Ishikawa (cell line): ENCODE results near the gene CARD14.

Source experiments
- CEBPB ChIP-seq: IDR thresholded peaks from 2 replicates; pipeline ENCODE4 v1.6.1; 2012
- CREB1 ChIP-seq: IDR thresholded peaks from 2 replicates; pipeline ENCODE4 v1.6.1; 2012; ENCODE audit warnings: low read depth
- EGR1 ChIP-seq: IDR thresholded peaks from 2 replicates; pipeline ENCODE4 v1.6.1; 2012
- EP300 ChIP-seq: IDR thresholded peaks from 2 replicates; pipeline ENCODE4 v1.6.1; 2012; ENCODE audit warnings: borderline replicate concordance
- FOXM1 ChIP-seq: IDR thresholded peaks from 2 replicates; pipeline ENCODE4 v1.6.1; 2012; ENCODE audit warnings: low read depth, borderline replicate concordance
- RAD21 ChIP-seq: IDR thresholded peaks from 2 replicates; pipeline ENCODE4 v1.6.1; 2012; ENCODE audit warnings: low read depth
- TAF1 ChIP-seq: IDR thresholded peaks from 2 replicates; pipeline ENCODE4 v1.6.1; 2012; ENCODE audit warnings: low read depth, mild to moderate bottlenecking
- YY1 ChIP-seq: IDR thresholded peaks from 2 replicates; pipeline ENCODE4 v1.6.1; 2012; ENCODE audit warnings: low read depth
- TF ChIP-seq, protein P1 (sequence below): IDR thresholded peaks from 2 replicates; pipeline ENCODE4 v1.6.1; 2012
- TF ChIP-seq, protein P2 (sequence below): IDR thresholded peaks from 2 replicates; pipeline ENCODE4 v1.6.1; 2012; ENCODE audit warnings: low read depth, mild to moderate bottlenecking
- TF ChIP-seq, protein P3 (sequence below): IDR thresholded peaks from 2 replicates; pipeline ENCODE4 v1.6.1; 2012

DNA sequence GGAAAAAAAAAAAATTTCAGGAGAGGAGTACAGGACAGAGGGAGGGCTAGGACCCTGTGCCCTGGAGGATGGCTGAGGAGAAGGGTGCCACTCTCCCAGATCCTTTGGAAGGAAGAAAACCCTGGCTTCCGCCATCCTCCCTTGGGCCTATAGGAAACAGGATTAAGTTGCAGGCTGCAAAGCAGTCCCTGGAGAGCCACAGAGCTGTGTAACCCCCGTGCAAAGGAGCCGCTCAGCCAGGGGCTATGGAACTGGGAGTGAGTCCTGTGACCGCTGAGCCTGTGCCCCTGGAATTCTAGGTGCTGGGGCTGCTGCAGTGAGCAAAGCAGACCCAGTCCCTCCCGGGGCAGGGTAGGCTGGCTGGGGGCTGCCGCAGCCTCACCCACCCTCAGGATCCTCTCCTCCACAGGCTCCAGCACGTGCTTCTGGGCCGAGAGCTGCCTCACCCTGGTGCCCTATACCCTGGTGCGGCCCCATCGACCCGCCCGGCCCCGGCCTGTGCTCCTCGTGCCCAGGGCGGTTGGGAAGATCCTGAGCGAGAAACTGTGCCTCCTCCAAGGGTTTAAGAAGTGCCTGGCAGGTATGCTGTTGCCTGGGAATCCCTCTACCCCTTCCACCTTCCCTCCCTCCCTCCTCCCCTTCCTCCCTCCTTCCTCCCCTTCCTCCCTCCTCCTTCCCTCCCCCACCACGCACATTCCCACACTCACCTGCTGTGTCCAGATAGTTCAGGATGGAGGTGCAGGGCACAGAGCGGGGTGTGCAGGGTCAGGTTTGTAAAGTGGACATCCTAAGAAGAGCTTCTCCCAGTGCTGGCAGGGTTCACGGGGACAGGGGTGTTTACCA is 35.0 kb downstream of the CARD14 start:
- TF ChIP-seq CREB1: no peak
- TF ChIP-seq, protein P1, sequence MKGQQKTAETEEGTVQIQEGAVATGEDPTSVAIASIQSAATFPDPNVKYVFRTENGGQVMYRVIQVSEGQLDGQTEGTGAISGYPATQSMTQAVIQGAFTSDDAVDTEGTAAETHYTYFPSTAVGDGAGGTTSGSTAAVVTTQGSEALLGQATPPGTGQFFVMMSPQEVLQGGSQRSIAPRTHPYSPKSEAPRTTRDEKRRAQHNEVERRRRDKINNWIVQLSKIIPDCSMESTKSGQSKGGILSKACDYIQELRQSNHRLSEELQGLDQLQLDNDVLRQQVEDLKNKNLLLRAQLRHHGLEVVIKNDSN: no peak
- no peak for TF ChIP-seq EP300
- TF ChIP-seq RAD21: no peak
- TF ChIP-seq EGR1: no peak
- TF ChIP-seq, protein P2, sequence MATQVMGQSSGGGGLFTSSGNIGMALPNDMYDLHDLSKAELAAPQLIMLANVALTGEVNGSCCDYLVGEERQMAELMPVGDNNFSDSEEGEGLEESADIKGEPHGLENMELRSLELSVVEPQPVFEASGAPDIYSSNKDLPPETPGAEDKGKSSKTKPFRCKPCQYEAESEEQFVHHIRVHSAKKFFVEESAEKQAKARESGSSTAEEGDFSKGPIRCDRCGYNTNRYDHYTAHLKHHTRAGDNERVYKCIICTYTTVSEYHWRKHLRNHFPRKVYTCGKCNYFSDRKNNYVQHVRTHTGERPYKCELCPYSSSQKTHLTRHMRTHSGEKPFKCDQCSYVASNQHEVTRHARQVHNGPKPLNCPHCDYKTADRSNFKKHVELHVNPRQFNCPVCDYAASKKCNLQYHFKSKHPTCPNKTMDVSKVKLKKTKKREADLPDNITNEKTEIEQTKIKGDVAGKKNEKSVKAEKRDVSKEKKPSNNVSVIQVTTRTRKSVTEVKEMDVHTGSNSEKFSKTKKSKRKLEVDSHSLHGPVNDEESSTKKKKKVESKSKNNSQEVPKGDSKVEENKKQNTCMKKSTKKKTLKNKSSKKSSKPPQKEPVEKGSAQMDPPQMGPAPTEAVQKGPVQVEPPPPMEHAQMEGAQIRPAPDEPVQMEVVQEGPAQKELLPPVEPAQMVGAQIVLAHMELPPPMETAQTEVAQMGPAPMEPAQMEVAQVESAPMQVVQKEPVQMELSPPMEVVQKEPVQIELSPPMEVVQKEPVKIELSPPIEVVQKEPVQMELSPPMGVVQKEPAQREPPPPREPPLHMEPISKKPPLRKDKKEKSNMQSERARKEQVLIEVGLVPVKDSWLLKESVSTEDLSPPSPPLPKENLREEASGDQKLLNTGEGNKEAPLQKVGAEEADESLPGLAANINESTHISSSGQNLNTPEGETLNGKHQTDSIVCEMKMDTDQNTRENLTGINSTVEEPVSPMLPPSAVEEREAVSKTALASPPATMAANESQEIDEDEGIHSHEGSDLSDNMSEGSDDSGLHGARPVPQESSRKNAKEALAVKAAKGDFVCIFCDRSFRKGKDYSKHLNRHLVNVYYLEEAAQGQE: no peak
- no peak for TF ChIP-seq CEBPB
- TF ChIP-seq TAF1: no peak
- TF ChIP-seq YY1: no peak
- TF ChIP-seq FOXM1: no peak
- TF ChIP-seq, protein P3, sequence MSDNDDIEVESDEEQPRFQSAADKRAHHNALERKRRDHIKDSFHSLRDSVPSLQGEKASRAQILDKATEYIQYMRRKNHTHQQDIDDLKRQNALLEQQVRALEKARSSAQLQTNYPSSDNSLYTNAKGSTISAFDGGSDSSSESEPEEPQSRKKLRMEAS: no peak
